GM10847 (cell line): ENCODE results near the gene LRCH1.

Source experiments
- POLR2A ChIP-seq: IDR thresholded peaks from 2 replicates; pipeline ENCODE4 v1.6.1; 2011; ENCODE audit not compliant: insufficient read length; ENCODE audit errors: extremely low read depth

LRCH1 gene

DNA sequence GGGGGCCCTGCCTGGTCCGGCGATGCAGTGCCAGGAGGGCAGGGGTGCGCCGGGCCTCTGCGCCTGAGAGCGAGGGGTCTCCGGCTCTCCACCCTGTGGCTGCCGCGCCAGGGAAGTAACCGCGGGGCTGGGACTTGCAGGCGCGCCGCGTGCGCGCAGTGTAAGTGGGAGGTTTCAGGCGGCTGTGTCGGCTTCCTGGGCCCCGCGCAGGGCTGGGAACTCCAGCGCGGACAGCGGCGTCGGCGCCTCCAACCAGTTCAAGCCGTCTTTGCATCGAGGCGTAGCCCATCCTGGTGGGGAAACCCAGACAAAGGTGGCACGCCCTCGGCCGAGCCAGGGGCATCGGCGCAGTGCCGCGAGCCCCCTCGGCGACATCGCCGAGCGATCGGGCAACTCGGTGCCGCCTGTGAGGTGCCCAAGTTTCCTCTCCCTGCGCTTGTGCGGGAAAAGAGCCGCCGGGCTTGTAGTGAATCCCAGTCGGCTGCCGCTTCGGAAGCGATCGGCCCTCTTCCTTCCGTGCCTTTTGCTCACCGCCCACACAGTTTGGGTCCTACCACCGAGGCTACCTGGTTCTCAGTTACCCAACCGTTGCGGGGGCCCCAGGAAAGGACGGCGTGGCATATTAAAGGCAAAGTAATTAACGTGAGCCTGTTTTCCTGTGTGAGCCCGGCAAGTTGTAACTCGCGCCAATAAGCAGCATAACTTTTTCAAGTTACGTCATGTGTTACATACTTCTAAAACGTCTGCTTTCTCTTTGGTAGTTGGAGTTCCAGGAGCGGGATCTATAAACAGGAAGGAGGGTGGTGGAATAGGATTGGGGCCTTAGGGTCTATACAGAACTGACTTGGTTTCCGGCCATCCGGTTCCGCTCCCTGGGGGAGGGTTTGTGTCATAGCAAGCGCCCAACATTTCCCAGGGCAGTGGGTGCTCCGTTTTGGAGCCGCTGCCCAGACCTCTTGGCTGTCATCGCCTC is 1.2 kb downstream of the LRCH1 start:
- peak; percentile 34 for TF ChIP-seq POLR2A

- TF ChIP-seq POLR2A, result no peak
These were observed 2.0 kb downstream of the LRCH1 start for GRCh38 chr13:46554951-46555350.

- TF ChIP-seq POLR2A, result no peak
These were observed 2.9 kb downstream of the LRCH1 start for GRCh38 chr13:46555722-46556417.

- no peak for TF ChIP-seq POLR2A
These were observed 3.4 kb downstream of the LRCH1 start for GRCh38 chr13:46556418-46556779.

- no peak for TF ChIP-seq POLR2A
These were observed 6.4 kb downstream of the LRCH1 start for GRCh38 chr13:46559272-46559805.

- no peak for TF ChIP-seq POLR2A
These were observed 7.8 kb downstream of the LRCH1 start for GRCh38 chr13:46560778-46561177.

- TF ChIP-seq POLR2A, result no peak
These were observed 8.3 kb downstream of the LRCH1 start for GRCh38 chr13:46561286-46561685.

DNA sequence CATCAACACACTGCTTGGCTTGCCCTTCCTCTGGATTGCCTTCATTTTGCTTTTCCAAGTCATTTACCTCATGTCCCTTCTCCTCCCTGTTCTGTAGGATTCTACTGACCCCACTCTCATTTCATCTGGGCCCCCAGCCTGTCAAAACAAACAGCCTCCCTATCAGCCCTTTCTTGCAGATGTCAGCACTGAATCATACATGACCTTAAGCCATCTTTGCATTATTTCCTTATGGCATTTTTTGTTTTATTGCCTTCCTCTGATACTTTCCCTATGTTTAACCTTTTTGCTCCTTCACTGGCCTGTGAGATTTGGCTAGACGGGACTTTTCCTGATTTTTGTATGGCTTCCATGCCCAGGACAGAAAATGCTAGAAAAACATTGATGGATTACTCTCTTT is 8.7 kb downstream of the LRCH1 start:
- no peak for TF ChIP-seq POLR2A

GRCh38 chr13:46562152-46562551 is 9.2 kb downstream of the LRCH1 start:
- no peak for TF ChIP-seq POLR2A

DNA sequence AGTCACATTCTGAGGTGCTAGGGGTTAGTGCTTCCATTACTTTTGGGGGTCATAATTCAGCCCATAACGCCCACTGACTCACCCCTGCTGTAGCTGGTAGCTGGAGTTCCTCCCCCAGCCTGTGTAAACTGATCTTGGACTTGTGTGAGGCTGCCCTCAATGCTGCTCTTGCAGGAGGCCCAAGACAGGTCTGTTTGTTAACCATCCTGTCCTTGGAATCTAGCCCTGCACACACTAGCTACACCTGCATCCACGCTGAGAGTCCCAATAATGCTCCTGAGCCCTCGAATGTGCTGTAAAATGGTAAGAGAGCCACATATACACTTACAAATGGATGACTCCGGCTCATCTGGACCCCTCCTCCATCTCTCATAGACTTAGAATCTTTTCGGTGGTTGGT is 9.6 kb downstream of the LRCH1 start:
- TF ChIP-seq POLR2A, result no peak

DNA sequence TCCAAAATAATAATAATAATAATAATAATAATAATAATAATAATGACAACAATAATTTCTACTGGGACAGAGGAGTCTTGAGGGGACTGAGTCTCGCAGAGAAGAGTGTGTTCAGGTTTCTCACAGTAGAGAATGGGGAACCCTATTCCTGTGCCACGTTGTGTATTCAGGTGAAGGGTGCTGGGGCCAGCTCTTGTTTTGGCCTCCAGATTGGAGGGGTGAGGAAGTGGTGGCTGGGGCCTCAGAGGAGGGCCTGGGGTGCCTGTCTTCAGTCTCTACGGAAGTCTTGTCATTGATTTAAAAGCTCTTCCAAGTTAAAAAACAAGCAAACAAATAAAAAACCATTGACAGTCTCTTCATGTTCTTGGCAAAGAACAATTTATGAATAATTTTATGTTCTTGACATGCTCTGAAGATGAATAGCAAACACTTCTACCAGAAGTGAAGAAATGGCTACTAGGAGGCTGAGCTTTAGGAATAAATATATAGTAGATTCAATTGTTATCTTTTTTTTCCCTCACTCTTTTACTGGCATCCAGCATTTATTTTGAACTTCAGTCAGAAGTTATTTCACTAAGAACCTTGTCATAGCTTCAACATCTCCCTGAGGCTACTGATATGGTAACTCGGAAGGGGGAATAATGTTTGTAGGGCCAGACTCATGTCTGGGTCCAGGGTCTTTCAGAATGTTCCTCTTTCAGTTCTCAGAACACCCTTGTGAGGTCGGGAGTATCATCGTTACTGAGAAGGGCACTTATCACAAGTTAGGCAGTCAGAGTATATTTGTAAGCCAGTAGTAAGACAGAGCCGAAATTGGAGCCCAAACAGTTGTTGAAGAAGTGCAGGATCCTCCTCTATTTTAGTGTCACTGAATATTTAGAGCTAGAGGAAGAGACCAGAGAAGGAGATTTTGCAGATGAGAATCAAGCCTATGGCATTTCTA is 13.1 kb downstream of the LRCH1 start:
- no peak for TF ChIP-seq POLR2A

DNA sequence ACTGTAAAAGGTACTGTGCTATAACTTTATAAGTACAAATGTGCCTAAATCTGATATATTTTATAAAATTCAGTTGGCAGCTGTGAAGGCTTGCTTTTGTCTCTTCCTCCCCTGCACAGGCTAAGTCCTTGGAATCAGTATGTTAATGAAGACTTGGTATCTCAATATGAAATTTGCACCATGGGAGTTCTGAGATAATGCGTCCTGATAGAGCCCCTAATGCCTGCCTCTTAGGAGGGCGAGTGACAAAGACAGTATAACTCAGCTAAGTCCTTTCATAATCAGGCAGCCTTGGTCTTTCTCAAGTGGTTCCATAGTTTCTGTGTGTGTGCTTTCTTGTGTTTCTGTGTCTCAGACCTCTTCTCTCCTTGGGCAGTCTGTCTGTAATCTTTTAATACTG is 14.7 kb downstream of the LRCH1 start:
- no peak for TF ChIP-seq POLR2A

- TF ChIP-seq POLR2A, result no peak
These were observed 16.5 kb downstream of the LRCH1 start for GRCh38 chr13:46569456-46569855.

DNA sequence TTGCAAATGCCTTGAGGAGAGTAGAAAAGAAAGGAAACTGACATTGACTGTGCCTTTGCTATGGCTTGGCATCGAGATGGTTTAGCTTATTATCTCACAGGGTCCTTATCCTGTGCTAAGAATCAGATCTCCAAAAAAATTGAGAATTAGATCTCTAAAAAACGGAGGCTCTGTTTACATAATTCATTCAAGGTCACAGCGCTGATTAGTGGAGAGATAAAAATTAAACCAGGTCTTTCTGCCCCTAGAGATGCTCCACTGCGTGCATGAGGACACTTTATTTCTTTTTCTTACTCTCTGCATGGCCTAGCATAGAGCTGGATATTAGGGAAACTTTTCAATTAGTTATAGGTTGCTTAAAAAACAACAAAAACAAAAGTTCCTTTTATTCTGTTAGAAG is 17.3 kb downstream of the LRCH1 start:
- no peak for TF ChIP-seq POLR2A
